ENCODE results near the gene TLCD3A.
"Not testable (repeated sequence)": the region's sequence is repeated elsewhere in the genome, so short reads cannot be mapped to it uniquely, and the experiment has no call there.

The TLCD3A gene

GRCh38 chr17:708132-708531 is 24.3 kb upstream of the TLCD3A start:
- DNase-seq (ENCODE audit: low read depth), result no peak

GRCh38 chr17:718075-718474 is 14.3 kb upstream of the TLCD3A start:
- DNase-seq (ENCODE audit: low read depth), result no peak

- DNase-seq (ENCODE audit: low read depth), result no peak
Observed at GRCh38 chr17:720706-721539, 11.5 kb upstream of the TLCD3A start.

- DNase-seq (ENCODE audit: low read depth), result no peak
Observed at GRCh38 chr17:721540-721937, 10.9 kb upstream of the TLCD3A start.

- no peak for DNase-seq (ENCODE audit: low read depth)
Observed at GRCh38 chr17:725084-725483, 7.3 kb upstream of the TLCD3A start.

- DNase-seq (ENCODE audit: low read depth), result no peak
Observed at GRCh38 chr17:725746-726145, 6.7 kb upstream of the TLCD3A start.

GRCh38 chr17:726271-726919 is 6.0 kb upstream of the TLCD3A start:
- DNase-seq (ENCODE audit: low read depth), result no peak

GRCh38 chr17:728911-729310 is 3.5 kb upstream of the TLCD3A start:
- DNase-seq (ENCODE audit: low read depth), result no peak

- no peak for DNase-seq (ENCODE audit: low read depth)
Observed at GRCh38 chr17:731644-732066, 741 bp upstream of the TLCD3A start.

GRCh38 chr17:732902-733720 is 715 bp downstream of the TLCD3A start:
- DNase-seq (ENCODE audit: low read depth), result no peak

- no peak for DNase-seq (ENCODE audit: low read depth)
Observed at GRCh38 chr17:733743-734142, 1.3 kb downstream of the TLCD3A start.

- no peak for DNase-seq (ENCODE audit: low read depth)
Observed at GRCh38 chr17:737561-738113, 5.2 kb downstream of the TLCD3A start.

- DNase-seq (ENCODE audit: low read depth), result no peak
Observed at GRCh38 chr17:740240-741017, 8.0 kb downstream of the TLCD3A start.

GRCh38 chr17:742147-742793 is 9.9 kb downstream of the TLCD3A start:
- no peak for DNase-seq (ENCODE audit: low read depth)

GRCh38 chr17:743139-743538 is 10.7 kb downstream of the TLCD3A start:
- DNase-seq (ENCODE audit: low read depth), result no peak

- DNase-seq (ENCODE audit: low read depth), result no peak
Observed at GRCh38 chr17:744937-745336, 12.5 kb downstream of the TLCD3A start.

- DNase-seq (ENCODE audit: low read depth), result no peak
Observed at GRCh38 chr17:745406-745805, 13.0 kb downstream of the TLCD3A start.

GRCh38 chr17:746181-746580 is 13.8 kb downstream of the TLCD3A start:
- DNase-seq (ENCODE audit: low read depth), result no peak

- DNase-seq (ENCODE audit: low read depth), result no peak
Observed at GRCh38 chr17:746783-747629, 14.6 kb downstream of the TLCD3A start.

GRCh38 chr17:748604-749003 is 16.2 kb downstream of the TLCD3A start:
- not testable (repeated sequence) for DNase-seq (ENCODE audit: low read depth)
